IPS DF 6.9 (cell line): Measurements from ENCODE around the gene SGTB.
"Not testable (repeated sequence)": the region's sequence is repeated elsewhere in the genome, so short reads cannot be mapped to it uniquely, and the experiment has no call there.

Source experiments
- DNase-seq: peaks from one replicate; pipeline ENCODE4 v3.0.0-alpha.2; 2013; ENCODE audit warnings: low read depth, low spot score
- H3K27ac ChIP-seq: one replicate; pipeline ENCODE4 v1.5.1; 2013; ENCODE audit warnings: low read length, control low read depth
- H3K27me3 ChIP-seq: 2 replicates; pipeline ENCODE4 v1.6.1; 2013; ENCODE audit warnings: mild to moderate bottlenecking, low read length; ENCODE audit not compliant: control insufficient read depth, insufficient read depth
- H3K36me3 ChIP-seq: 2 replicates; pipeline ENCODE4 v1.6.1; 2013; ENCODE audit warnings: low read length; ENCODE audit not compliant: control insufficient read depth, insufficient read depth
- H3K4me1 ChIP-seq: 2 replicates; pipeline ENCODE4 v1.6.1; 2013; ENCODE audit warnings: low read length; ENCODE audit not compliant: control insufficient read depth, insufficient read depth
- H3K4me3 ChIP-seq: 2 replicates; pipeline ENCODE4 v1.5.1; 2013; ENCODE audit warnings: mild to moderate bottlenecking, low read length
- H3K9me3 ChIP-seq: 2 replicates; pipeline ENCODE4 v1.6.1; 2013; ENCODE audit warnings: low read length, inconsistent platforms; ENCODE audit not compliant: control insufficient read depth, insufficient read depth
- WGBS: extraction: QIAGEN DNeasy Blood & Tissue Kit; methylation state at CpG from one replicate; pipeline ENCODE4 v1.1.7; 2013; ENCODE audit warnings: mixed read lengths, missing lambda C conversion rate; ENCODE audit not compliant: insufficient read length, insufficient coverage; 5-methylcytosine and 5-hydroxymethylcytosine counted together

The SGTB gene

DNA sequence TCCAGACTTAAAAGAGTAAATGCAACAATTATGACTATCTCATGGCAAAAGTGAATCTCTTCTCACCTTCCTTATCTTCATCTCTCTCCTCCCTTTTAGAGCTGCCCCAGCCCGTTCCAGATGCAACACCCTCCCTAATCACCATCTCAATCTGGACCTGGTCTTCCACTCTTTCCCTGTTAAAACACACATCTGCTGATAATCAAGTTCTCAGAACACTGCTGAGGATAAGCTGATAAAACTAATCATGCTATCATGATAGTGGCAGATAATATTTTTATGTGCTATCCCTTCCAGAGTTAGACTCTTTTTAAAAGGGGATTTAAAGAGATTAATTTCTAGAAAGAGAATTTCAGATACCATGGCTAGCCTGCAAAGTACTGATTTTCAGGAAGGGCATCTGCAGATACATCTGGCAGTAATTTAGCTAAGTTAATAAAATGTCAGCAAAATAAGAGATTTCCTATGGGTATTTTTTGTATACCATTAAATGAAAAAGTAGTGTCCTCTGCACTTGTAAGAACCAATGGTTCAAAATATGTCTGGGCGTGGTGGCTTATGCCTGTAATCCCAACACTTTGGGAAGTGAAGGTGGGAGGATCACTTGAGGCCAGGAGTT is 17.2 kb downstream of the SGTB start:
- H3K4me3 ChIP-seq, result no peak overlapping the region
- H3K27me3 ChIP-seq, result no peaks in the 10 kb centered on the region
- H3K27ac ChIP-seq, result no peak overlapping the region
- DNase-seq, result no peak
- no peaks in the 10 kb centered on the region for H3K9me3 ChIP-seq
- H3K36me3 ChIP-seq, result no peaks in the 10 kb centered on the region
- no CpG with 5 or more reads among the region's 2 CpGs for WGBS
- H3K4me1 ChIP-seq, result no peaks in the 10 kb centered on the region

DNA sequence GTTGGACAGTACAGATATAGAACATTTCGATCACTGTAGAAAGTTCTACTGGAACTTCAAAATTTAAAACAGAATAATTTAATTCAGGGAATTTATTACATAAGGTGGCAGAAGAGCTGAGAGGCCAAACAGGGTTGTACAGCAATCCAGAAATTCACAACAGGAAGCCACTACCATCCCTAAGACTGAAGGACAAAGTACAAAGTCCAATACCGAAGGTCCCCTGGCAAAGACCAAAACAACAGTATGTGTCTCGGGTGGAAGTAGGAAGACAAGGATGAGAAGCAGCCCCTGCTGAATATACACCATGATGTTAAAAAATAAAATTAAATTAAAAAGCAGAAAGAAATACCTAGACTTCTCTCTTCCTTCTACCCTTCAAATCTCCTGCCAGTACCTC is 19.9 kb downstream of the SGTB start:
- no peak overlapping the region for H3K27ac ChIP-seq
- no peak overlapping the region for H3K4me3 ChIP-seq

DNA sequence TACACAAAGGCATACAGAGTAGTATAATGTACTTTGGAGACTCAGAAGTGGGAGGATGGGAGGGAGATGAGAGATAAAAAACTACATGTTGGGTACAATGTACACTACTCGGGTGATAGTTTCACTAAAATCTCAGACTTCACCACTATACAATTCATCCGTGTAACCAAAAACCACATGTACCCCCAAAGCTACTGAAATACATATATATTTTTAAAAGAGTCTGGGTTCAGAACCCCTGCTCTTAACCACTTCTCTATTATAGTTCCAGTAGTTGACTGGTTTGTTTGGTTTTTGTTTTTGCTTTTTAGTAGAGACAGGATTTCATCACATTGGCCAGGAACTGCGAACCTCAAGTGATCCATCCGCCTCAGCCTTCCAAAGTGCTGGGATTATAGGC is 22.6 kb downstream of the SGTB start:
- Histone ChIP-seq H3K4me1 (no peaks in the 10 kb centered on the region), H3K27me3 (no peaks in the 10 kb centered on the region), H3K9me3 (no peaks in the 10 kb centered on the region), H3K27ac (no peak overlapping the region), H3K36me3 (no peaks in the 10 kb centered on the region; the same call in 1 of the 2 replicates), H3K4me3 (no peak overlapping the region)
- DNase-seq, result no peak
- no CpG with 5 or more reads among the region's 4 CpGs for WGBS

More for the DNA sequence above, 19.9 kb downstream of the SGTB start:
- Histone ChIP-seq H3K4me1 (no peaks in the 10 kb centered on the region), H3K9me3 (no peaks in the 10 kb centered on the region), H3K36me3 (no peaks in the 10 kb centered on the region; the same call in 1 of the 2 replicates), H3K27me3 (no peaks in the 10 kb centered on the region)
- no CpG with 5 or more reads among the region's 3 CpGs for WGBS
- no peak for DNase-seq

DNA sequence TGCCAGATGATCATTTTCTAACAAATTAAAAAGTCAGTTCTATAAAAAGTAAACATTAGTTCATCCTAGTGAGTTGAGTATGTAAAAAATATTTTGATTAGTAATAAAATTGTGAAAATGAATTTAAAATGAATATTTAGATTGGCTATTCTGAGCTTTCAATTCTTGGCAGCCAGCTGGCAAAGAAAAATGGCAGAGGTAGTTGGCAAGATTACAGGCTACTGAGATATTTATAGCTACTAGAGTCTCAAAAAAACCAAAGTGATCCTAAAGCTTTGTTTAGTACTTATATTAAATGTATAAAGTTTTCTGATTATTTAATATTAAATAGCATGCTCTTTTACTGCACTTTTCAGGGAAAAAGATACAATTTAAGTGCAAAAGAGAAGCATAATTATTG is 25.0 kb downstream of the SGTB start:
- no peak overlapping the region for H3K4me3 ChIP-seq
- no peaks in the 10 kb centered on the region; the same call in 1 of the 2 replicates for H3K36me3 ChIP-seq
- H3K9me3 ChIP-seq, result no peaks in the 10 kb centered on the region
- no peak overlapping the region for H3K27ac ChIP-seq
- no peaks in the 10 kb centered on the region for H3K27me3 ChIP-seq
- DNase-seq, result no peak
- H3K4me1 ChIP-seq, result no peaks in the 10 kb centered on the region

DNA sequence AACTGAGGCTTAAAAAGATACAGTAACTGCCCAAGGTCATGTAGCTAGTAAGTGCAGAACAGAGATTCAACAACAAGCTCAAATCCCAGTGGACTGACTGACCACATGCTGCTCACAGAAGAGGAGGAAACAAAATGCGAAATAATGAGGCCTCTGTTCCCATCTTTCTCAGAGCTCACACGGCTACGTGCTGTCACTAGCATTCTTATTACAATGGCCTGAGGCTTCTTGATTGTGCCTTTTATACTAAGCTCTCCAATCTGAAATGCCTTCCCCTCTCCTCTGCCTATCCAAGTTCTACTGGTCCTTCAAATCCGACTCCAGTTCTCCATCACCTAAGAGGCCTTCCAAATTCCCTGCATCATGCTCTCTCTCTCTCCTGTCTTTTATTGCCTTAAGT is 26.0 kb downstream of the SGTB start:
- no peaks in the 10 kb centered on the region for H3K9me3 ChIP-seq
- no peaks in the 10 kb centered on the region for H3K27me3 ChIP-seq
- H3K27ac ChIP-seq, result no peak overlapping the region
- H3K36me3 ChIP-seq, result no peaks in the 10 kb centered on the region; the same call in 1 of the 2 replicates
- H3K4me1 ChIP-seq, result no peaks in the 10 kb centered on the region
- no CpG with 5 or more reads among the region's 4 CpGs for WGBS
- H3K4me3 ChIP-seq, result no peak overlapping the region
- no peak for DNase-seq

DNA sequence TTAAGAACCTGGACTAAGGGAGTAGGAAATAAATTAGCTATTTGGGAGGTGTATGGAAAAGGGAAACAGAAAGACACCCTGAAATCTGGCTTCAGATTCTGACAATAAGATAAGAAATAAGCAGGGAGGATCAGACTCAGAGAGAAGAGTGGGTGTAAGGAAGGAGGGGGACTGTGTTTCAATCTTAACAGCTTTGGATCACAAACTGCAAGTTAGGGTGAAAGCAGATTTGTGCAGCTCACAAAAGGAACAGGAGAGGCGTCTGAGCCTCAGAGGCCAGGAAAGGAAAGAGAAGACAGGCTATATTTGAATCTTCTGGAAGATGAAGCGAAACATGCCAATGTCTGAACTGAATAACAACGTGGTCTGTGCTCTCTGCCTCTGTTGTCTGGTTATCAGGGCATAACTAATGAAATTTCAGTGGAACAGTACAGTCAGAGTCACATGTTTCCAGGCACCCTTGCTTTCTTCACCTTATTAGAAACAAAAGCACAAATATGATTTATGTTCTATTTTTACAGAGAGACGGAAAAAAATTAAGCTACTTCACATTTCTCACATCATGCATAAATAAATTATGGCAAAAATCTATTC is 26.6 kb downstream of the SGTB start:
- Histone ChIP-seq H3K36me3 (no peaks in the 10 kb centered on the region; the same call in 1 of the 2 replicates), H3K4me3 (no peak overlapping the region)
- no CpG with 5 or more reads among the region's 4 CpGs for WGBS

DNA sequence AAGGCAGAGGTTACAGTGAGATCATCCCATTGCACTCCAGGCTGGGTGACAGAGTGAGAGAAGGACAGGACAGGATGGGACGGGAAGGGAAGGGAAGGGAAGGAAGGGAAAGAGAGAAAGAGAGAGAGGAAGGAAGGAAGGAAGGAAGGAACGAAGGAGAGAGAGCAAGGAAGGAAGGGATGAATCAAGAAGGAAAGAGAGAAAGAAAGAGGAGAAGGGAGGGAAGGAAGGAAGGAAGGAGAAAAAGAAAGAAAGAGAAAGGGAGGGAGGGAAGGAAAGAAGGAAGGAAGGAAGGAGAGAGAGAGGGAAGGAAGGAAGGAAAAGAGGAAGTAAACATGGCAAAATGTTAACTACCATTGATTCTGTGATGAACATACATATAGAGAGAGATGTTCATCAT is 28.8 kb downstream of the SGTB start:
- no peaks in the 10 kb centered on the region; the same call in 1 of the 2 replicates for H3K36me3 ChIP-seq
- 5% methylated on average over 1 of the region's 2 CpGs for WGBS
- no peaks in the 10 kb centered on the region for H3K4me1 ChIP-seq
- no peaks in the 10 kb centered on the region for H3K9me3 ChIP-seq
- no peaks in the 10 kb centered on the region for H3K27me3 ChIP-seq
- no peak for DNase-seq
- no peak overlapping the region for H3K4me3 ChIP-seq
- no peak overlapping the region for H3K27ac ChIP-seq

More for the DNA sequence above, 26.6 kb downstream of the SGTB start:
- Histone ChIP-seq H3K27me3 (no peaks in the 10 kb centered on the region), H3K4me1 (no peaks in the 10 kb centered on the region), H3K27ac (no peak overlapping the region), H3K9me3 (no peaks in the 10 kb centered on the region)
- no peak for DNase-seq

DNA sequence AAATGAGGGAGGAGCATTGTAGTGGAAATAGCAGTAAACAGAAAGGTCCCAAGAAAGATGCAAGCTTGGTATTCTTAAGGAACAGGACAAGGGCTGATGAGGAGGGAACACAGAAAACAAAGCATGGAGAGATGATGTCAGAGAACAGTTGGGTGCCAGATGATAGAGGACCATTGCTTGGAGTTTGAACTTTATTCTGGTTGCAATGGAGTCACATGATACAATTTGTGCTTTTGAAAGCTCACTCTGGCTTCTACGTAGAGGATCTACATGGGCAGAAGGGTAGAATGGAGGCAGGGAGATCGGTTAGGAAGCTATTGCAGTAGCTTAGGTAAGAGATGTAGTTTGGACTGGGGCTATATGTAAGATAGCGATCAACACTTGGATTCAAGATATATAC is 39.8 kb downstream of the SGTB start:
- no peak for DNase-seq
- H3K4me1 ChIP-seq, result no peaks in the 10 kb centered on the region
- no peaks in the 10 kb centered on the region for H3K27me3 ChIP-seq
- no peaks in the 10 kb centered on the region for H3K9me3 ChIP-seq
- no peaks in the 10 kb centered on the region for H3K36me3 ChIP-seq
- no peak overlapping the region for H3K27ac ChIP-seq
- H3K4me3 ChIP-seq, result no peak overlapping the region
- WGBS, result no CpG with 5 or more reads among the region's 3 CpGs

DNA sequence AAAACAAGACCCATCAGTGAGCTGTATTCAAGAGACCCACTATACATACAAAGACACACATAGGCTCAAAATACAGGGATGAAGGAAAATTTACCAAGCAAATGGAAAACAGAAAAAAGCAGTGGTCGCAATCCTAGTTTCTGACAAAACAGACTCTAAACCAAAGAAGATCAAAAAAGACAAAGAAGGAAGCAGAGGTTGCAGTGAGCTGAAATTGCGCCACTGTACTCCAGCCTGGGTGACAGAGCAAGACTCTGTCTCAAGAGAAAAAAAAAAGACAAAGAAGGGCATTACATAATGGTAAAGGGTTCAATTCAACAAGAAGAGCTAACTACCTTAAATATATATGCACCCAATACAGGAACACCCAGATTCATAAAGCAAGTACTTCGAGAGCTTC is 45.9 kb downstream of the SGTB start:
- not testable (repeated sequence) for H3K36me3 ChIP-seq, H3K27ac ChIP-seq
- WGBS, result no CpG with 5 or more reads among the region's 3 CpGs

DNA sequence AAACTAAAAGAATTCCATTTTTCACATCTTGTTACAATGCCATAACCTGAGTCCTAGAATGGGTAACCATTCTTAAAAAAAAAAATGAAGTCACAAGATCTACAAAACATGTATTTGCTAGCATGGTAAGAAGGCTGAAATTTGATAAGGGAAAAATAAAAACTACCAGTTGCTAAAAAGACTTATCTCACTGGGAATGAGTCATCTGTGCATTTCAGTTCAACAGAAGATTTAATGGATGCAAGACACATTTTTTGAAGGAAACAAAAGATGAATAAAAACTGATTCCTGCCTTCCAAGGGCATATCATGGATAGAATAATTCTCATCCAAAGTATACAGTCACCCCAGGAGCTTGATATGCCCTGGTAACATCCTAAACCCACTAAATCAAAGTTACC is 47.2 kb downstream of the SGTB start:
- Histone ChIP-seq H3K27me3 (no peaks in the 10 kb centered on the region), H3K4me3 (no peak overlapping the region), H3K27ac (no peak overlapping the region), H3K4me1 (no peaks in the 10 kb centered on the region), H3K36me3 (no peaks in the 10 kb centered on the region; the same call in 1 of the 2 replicates), H3K9me3 (no peaks in the 10 kb centered on the region)
- no peak for DNase-seq

More for the DNA sequence above, 45.9 kb downstream of the SGTB start:
- H3K4me1 ChIP-seq, H3K27me3 ChIP-seq, DNase-seq, H3K9me3 ChIP-seq, H3K4me3 ChIP-seq: not testable (repeated sequence)

DNA sequence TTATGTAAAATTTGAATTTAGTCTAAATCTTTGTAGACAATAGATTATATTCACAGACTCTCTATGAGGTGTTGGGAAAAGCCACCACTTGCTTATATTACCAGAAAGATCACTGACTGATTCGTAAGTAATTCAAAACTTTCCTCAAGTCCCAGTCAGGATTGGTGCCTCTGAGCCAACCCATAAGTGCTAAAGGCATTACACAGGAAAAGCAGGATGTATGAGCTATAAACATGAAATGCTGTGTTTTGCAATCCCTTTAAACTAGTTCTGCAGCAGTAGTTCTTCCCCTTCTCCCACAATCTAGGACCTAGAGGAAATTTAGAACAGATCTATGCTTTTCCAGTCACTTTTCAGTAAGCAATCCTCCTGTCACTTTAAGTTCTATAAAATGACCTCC is 49.1 kb downstream of the SGTB start:
- no peaks in the 10 kb centered on the region for H3K9me3 ChIP-seq
- no peaks in the 10 kb centered on the region for H3K27me3 ChIP-seq
- H3K36me3 ChIP-seq, result no peaks in the 10 kb centered on the region; the same call in 1 of the 2 replicates
- no peaks in the 10 kb centered on the region for H3K4me1 ChIP-seq
- H3K27ac ChIP-seq, result no peak overlapping the region
- H3K4me3 ChIP-seq, result no peak overlapping the region
- no CpG with 5 or more reads among the region's 1 CpG for WGBS
- no peak for DNase-seq
